G401.6 (cell line): ENCODE measurements around the gene SPEF2.
A peak's percentile ranks its signal among the peaks of the same experiment; 100 is the strongest.

ENCODE experiments used
- FAIRE-seq: peaks from 2 replicates; lab custom pipeline; 2012; peaks lifted over from hg19 to GRCh38; lab: Jason Lieb, UNC

Gene SPEF2, protein sequence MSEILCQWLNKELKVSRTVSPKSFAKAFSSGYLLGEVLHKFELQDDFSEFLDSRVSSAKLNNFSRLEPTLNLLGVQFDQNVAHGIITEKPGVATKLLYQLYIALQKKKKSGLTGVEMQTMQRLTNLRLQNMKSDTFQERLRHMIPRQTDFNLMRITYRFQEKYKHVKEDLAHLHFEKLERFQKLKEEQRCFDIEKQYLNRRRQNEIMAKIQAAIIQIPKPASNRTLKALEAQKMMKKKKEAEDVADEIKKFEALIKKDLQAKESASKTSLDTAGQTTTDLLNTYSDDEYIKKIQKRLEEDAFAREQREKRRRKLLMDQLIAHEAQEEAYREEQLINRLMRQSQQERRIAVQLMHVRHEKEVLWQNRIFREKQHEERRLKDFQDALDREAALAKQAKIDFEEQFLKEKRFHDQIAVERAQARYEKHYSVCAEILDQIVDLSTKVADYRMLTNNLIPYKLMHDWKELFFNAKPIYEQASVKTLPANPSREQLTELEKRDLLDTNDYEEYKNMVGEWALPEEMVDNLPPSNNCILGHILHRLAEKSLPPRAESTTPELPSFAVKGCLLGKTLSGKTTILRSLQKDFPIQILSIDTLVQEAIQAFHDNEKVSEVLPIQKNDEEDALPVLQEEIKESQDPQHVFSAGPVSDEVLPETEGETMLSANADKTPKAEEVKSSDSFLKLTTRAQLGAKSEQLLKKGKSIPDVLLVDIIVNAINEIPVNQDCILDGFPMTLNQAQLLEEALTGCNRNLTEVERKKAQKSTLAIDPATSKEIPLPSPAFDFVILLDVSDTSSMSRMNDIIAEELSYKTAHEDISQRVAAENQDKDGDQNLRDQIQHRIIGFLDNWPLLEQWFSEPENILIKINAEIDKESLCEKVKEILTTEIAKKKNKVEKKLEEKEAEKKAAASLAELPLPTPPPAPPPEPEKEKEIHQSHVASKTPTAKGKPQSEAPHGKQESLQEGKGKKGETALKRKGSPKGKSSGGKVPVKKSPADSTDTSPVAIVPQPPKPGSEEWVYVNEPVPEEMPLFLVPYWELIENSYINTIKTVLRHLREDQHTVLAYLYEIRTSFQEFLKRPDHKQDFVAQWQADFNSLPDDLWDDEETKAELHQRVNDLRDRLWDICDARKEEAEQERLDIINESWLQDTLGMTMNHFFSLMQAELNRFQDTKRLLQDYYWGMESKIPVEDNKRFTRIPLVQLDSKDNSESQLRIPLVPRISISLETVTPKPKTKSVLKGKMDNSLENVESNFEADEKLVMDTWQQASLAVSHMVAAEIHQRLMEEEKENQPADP (N-terminal part only)

GRCh38 chr5:35617435-35618303, at the start of gene SPEF2:
Gene SPEF2 (plus strand): TSS chr5:35617863. CDS start chr5:35617998, 135 bp downstream.
- FAIRE-seq, result peak; percentile 93

GRCh38 chr5:35575578-35575977, 42.1 kb upstream of the SPEF2 start:
- no peak for FAIRE-seq

- no peak for FAIRE-seq
Observed at GRCh38 chr5:35587419-35587818, 30.2 kb upstream of the SPEF2 start.

GRCh38 chr5:35593338-35593737, 24.3 kb upstream of the SPEF2 start:
- FAIRE-seq, result no peak

DNA sequence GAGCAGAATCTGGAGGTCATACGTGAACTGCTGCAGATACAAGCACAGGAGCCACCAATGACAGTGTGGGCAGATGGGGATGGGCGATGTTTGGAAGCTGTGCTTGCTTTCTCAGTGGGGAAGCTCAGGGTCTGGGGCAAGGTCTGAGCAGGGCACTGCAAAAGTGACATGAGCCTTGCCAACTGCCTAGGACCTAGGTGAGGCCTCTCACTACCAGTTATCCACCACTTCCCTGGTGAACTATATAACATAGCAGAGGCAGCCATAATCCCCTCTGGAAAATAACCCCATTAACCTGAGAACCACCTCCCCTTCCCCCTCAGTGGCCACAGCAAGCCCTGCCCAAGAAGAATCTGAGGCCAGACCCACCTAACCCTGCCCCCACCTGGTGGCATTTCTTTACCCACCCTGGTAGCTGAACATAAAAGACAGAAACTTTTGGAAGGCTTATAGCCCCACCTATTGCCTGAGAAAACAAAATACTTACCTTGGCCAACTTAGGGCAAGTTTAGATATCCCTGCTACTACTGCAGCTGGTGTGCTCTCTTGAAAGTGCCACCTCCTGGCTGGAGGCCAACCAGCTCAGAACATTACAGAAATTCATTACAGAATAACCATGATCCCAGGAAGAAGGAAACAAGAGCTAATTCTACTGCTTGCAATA, 18.8 kb upstream of the SPEF2 start:
- no peak for FAIRE-seq

- FAIRE-seq, result no peak
Observed at GRCh38 chr5:35600591-35600990, 17.1 kb upstream of the SPEF2 start.

GRCh38 chr5:35608881-35609779, 8.5 kb upstream of the SPEF2 start:
- no peak for FAIRE-seq

DNA sequence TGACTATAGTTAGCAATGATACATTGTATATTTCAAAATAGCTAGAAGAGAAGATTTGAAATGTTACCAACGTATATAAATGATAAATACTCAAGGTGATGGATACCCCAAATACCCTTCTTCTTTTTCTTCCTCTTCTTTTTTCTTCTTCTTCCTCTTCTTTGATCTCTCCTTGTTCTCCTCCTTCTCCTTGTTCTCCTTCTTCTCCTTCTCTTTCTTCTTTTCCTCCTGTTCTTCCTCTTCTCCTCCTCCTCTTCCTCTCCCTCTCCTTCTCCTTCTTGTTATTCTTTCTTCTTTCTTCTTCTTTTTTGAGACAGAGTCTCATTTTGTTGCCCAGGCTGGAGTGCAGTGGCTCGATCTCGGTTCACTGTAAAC, 616 bp upstream of the SPEF2 start:
- FAIRE-seq, result no peak

DNA sequence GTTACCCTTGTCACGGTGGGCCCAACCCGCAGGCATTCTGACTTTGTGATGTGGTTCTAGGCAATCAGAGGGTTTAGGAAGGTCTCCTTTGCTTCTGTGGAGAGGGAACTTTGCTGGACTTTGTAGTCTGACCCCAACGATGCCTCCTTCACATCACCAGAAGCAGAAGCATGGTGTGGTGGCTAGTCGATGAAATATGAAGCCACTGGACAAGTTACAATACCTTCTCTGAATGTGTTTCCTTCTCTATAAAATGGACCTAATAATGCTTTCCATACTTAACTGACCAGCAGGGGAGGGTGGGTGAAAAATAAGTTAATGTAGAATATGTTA, 607 bp downstream of the SPEF2 start:
- no peak for FAIRE-seq

GRCh38 chr5:35618781-35619180, 1.1 kb downstream of the SPEF2 start:
- no peak for FAIRE-seq

GRCh38 chr5:35622974-35623373, 5.3 kb downstream of the SPEF2 start:
- FAIRE-seq, result no peak

DNA sequence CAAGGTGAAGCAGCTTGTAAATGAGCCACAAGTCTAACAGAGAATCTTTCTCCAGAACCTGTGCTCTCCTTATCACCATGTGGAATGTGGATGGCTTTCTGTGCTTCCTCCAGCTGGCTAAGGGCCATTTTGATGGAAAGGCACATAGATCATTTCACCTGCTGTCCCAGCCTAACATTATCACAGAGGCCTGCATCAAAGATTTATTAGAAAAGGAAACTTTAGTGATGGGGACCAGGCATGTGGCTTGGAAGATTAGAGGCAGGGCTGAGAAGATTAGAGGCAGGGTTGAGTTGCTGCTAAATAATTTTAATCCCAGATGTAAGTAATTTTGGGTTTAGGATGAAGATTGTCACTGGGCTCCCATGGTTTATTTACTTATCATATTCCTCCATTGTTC, 6.3 kb downstream of the SPEF2 start:
- FAIRE-seq, result no peak

GRCh38 chr5:35626108-35626507, 8.4 kb downstream of the SPEF2 start:
- FAIRE-seq, result no peak

DNA sequence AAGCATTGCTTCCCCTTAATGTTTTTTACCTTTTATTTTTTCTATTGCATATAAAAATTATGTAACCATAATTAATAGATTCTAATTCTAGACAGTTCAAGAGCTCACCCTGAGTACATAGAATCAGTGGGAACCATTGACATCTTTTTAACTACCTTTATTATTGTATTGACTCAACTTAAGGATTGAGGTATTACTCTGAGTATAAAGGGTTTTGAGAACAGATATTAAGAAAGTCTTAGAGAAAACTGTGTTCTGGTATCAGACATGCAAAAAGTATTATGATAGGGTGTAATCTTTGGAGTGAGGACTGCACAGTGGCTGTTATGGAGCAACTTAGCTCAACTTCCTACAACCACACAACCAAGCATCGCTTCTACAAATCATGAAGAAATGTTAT, 8.9 kb downstream of the SPEF2 start:
- FAIRE-seq, result no peak

GRCh38 chr5:35634326-35634725, 16.7 kb downstream of the SPEF2 start:
- FAIRE-seq, result no peak

GRCh38 chr5:35640623-35641022, 23.0 kb downstream of the SPEF2 start:
- FAIRE-seq, result no peak

DNA sequence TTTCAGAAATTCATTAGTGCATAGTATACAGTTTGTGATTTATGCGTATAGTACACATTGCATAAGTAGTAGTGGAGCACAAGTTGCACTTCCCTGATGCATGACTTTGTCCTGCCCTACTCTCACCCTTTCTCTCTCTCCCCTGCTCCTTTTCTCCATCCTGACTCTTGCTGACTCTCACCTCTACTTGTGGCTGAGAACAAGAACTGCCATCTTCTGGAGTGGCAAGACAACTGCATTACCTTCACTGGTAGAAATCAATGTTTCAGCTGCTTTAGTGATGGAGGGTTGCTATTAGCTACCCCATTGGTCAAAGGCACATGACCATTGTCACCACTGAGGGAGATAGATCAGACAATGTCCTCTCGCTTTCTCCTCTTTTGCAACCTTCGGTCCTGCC, 26.9 kb downstream of the SPEF2 start:
- FAIRE-seq, result no peak

DNA sequence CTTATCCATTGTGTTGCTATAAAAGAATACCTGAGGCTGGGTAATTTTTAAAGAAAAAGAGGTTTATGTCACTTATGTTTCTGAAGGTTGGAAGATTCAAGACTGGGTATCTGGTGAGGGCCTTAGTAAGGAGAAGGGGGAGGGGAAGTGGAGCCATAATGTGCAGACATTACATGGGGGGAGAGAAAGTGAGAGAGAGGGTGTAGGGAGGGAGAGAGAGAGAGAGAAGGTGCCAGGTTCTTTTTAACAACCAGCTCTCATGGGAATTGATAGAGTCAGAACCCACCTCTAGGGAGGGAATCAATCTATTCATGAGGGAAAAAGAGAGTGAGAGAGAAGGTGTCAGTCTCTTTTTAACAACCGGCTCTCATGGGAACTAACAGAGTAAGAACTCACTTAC, 29.5 kb downstream of the SPEF2 start:
- FAIRE-seq, result no peak

DNA sequence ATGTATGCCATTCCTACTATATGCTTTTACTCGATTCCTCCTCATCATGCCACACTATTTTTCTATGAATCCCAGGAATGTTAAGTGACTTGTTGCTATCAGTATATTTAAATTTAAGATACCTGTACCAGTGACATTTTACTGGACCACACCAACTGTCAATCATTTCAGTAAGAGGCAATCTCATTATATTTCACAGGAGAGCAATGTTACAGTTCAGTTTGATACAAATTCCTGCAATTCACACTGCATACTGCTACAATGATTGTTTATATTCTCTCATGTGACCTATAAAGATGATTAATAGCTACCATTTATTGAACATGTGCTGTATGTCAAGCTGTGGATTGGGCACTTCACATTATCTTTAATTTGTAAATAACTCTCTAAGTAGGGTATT, 30.0 kb downstream of the SPEF2 start:
- no peak for FAIRE-seq
